ENCODE results near the gene TRIM46.
"Not testable (repeated sequence)": the region's sequence is repeated elsewhere in the genome, so short reads cannot be mapped to it uniquely, and the experiment has no call there.

The TRIM46 gene

DNA sequence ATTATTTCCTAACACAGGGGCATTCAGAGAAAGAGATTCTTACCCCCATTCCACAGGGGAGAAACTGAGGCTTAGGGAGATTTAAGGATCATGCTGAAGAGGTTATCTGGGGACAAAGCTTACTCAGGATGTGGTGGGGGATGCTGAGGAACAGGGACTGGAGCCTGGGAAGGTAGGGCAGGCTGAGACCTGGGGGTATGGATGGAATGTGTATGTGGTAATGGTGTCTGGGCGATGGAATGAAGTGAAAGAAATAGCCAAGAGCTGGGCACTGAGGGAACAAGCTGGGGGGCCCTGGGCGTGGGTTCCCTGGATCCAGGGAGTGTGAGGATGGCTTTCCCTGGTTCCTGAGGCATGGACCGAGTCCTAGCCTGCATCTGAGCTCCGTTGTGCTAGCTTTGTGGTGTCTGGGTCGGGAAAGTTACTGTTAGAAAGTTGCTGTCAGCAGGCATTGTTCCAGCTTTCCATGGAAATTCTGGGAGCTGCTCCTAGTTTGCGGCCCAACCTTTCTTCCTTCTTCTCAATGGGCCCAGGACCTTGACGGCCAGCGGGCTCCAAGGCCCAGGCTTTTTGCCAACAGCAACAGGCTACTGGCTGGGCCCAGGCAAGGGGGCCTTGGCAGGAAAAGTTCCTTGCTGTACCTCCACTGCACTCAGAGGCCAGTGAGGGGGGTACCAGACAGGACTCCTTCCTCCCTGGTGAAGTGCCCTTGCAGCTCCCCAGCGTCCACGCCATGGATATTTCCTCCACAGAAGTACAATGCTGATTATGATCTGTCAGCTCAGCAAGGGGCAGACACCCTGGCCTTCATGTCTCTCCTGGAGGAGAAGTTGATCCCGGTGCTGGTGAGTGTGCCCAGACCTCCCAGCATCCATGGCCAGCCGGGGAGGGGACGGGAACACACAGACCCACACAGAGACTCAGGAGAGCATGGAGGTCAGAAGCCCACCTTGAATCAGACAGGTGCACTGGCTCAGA is 58.6 kb downstream of the TRIM46 start:
- not testable (repeated sequence) for FAIRE-seq

DNA sequence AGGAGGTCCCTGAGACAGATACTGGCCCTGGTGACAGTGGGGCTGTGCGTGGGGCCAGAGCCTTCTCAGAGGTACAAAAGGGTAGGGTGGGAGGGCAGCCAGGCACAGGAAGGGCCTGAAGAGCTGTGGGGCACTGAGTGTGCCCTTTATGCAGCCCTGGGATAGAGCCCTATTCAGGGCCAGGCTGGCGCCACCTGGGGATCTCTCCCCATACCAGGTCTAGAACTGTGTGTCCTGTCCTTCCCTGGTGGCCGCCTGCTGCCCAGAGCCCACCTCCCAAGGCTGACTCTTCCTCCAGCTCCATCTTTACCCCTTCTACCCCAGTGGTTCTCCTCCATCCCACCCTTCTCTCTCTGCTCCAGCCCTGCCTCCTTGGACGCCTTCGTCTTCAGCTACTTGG is 59.9 kb downstream of the TRIM46 start:
- not testable (repeated sequence) for FAIRE-seq
